ENCODE data around the gene KIF3A. TPM values are rescaled to one million over a fixed set of nuclear protein-coding genes. Genes with fewer than 3 reads are reported as not detected.

KIF3A gene
- total RNA-seq, 1 donor from 2014 or later, result 9.2 TPM

- ATAC-seq (ENCODE audit: low read depth) (no peak), DNase-seq (no peak)
- ChIA-PET CTCF (no interaction called here), POLR2A (no interaction called here)
- no peaks in the 10 kb centered on the region for H3K9me3 Mint-ChIP-seq
- H3K36me3 Mint-ChIP-seq (ENCODE audit: low read depth), result no peaks in the 10 kb centered on the region
- peaks cover 25% of the 10 kb centered on the region for H3K27me3 Mint-ChIP-seq
- TF ChIP-seq CTCF (IDR thresholded peaks at IDR 0.05), result no peak
- H3K4me1 Mint-ChIP-seq, result peaks cover 15% of the 10 kb centered on the region
- no peak overlapping the region for H3K27ac Mint-ChIP-seq
- H3K4me3 Mint-ChIP-seq, result no peak overlapping the region
- intact Hi-C loops (cut with micrococcal nuclease), result loop anchor here (5.0 kb wide), 1 partner anchor 37 kb away; the partner anchor contains the start of gene SOWAHA
Measured at GRCh38 chr5:132774896-132775295, 37.5 kb upstream of the KIF3A start.

- ChIA-PET CTCF (no interaction called here), POLR2A (no interaction called here)
- Mint-ChIP-seq H3K9me3 (no peaks in the 10 kb centered on the region), H3K27ac (no peak overlapping the region), H3K4me3 (no peak overlapping the region), H3K4me1 (peaks cover 15% of the 10 kb centered on the region), H3K36me3 (ENCODE audit: low read depth) (no peaks in the 10 kb centered on the region), H3K27me3 (peaks cover 22% of the 10 kb centered on the region)
- intact Hi-C loops (cut with micrococcal nuclease), result no loop called here
- ATAC-seq (ENCODE audit: low read depth), result no peak
- no peak for DNase-seq
- TF ChIP-seq CTCF (IDR thresholded peaks at IDR 0.05), result no peak
Measured at GRCh38 chr5:132774406-132774805, 37.1 kb upstream of the KIF3A start.

- no peak overlapping the region for H3K27ac Mint-ChIP-seq
- ChIA-PET POLR2A (no interaction called here), CTCF (no interaction called here)
- peaks cover 16% of the 10 kb centered on the region for H3K27me3 Mint-ChIP-seq
- peaks cover 15% of the 10 kb centered on the region for H3K4me1 Mint-ChIP-seq
- DNase-seq, result no peak
- H3K4me3 Mint-ChIP-seq, result no peak overlapping the region
- intact Hi-C loops (cut with micrococcal nuclease), result no loop called here
- no peak for ATAC-seq (ENCODE audit: low read depth)
- H3K36me3 Mint-ChIP-seq (ENCODE audit: low read depth), result no peaks in the 10 kb centered on the region
- TF ChIP-seq CTCF (IDR thresholded peaks at IDR 0.05), result no peak
- H3K9me3 Mint-ChIP-seq, result no peaks in the 10 kb centered on the region
Measured at GRCh38 chr5:132773601-132774355, 36.4 kb upstream of the KIF3A start.

GRCh38 chr5:132773114-132773513 is 35.8 kb upstream of the KIF3A start:
- no peak for ATAC-seq (ENCODE audit: low read depth)
- TF ChIP-seq CTCF (IDR thresholded peaks at IDR 0.05), result no peak

GRCh38 chr5:132772291-132773070 is 35.1 kb upstream of the KIF3A start:
- no peak overlapping the region for H3K4me3 Mint-ChIP-seq
- DNase-seq (no peak), ATAC-seq (ENCODE audit: low read depth) (no peak)
- peaks cover 6% of the 10 kb centered on the region for H3K4me1 Mint-ChIP-seq
- POLR2A ChIA-PET, result no interaction called here
- no peaks in the 10 kb centered on the region for H3K9me3 Mint-ChIP-seq
- intact Hi-C loops (cut with micrococcal nuclease), result no loop called here
- H3K27me3 Mint-ChIP-seq, result peaks cover 7% of the 10 kb centered on the region
- H3K27ac Mint-ChIP-seq, result no peak overlapping the region
- no peaks in the 10 kb centered on the region for H3K36me3 Mint-ChIP-seq (ENCODE audit: low read depth)
- CTCF ChIA-PET, result no interaction called here
- TF ChIP-seq CTCF (IDR thresholded peaks at IDR 0.05), result no peak

More at GRCh38 chr5:132773114-132773513, 35.8 kb upstream of the KIF3A start:
- Mint-ChIP-seq H3K9me3 (no peaks in the 10 kb centered on the region), H3K27ac (no peak overlapping the region), H3K36me3 (ENCODE audit: low read depth) (no peaks in the 10 kb centered on the region), H3K4me1 (peaks cover 11% of the 10 kb centered on the region), H3K27me3 (peaks cover 10% of the 10 kb centered on the region), H3K4me3 (no peak overlapping the region)
- CTCF ChIA-PET, result no interaction called here
- intact Hi-C loops (cut with micrococcal nuclease), result no loop called here
- POLR2A ChIA-PET, result no interaction called here
- DNase-seq, result no peak
